ENCODE data around the gene VWA3A. TPM values are rescaled to one million over a fixed set of nuclear protein-coding genes. Genes with fewer than 3 reads are reported as not detected.

The VWA3A gene
- total and polyA plus RNA-seq, 2 of the 4 experiments (the other 2 are of a cell fraction), result not detected

GRCh38 chr16:22152316-22152715, 60.0 kb downstream of the VWA3A start:
- Histone ChIP-seq H3K14ac (replicated peaks; ENCODE audit: low read depth, low read length) (no peak overlapping the region), H3K4ac (ENCODE audit: low read depth, low read length) (no peak overlapping the region), H4K8ac (ENCODE audit: low read depth in 2 of 2, low read length in 2 of 2) (no peak overlapping the region), H3K36me3 (ENCODE audit: control insufficient read depth, insufficient read depth, low read length) (no peaks in the 10 kb centered on the region), H3K79me1 (ENCODE audit: low read depth in 1 of 2, low read length in 2 of 2) (no peaks in the 10 kb centered on the region), H2BK5ac (ENCODE audit: low read depth, low read length, poor library complexity, severe bottlenecking) (no peak overlapping the region), H3K4me2 (ENCODE audit: low read depth, low read length) (no peak overlapping the region), H3K9ac (ENCODE audit: low read depth, low read length) (no peak overlapping the region), H3K27me3 (ENCODE audit: control insufficient read depth, insufficient read depth, low read length) (peaks cover 17% of the 10 kb centered on the region), H3K18ac (ENCODE audit: low read depth, low read length) (no peak overlapping the region), H4K5ac (ENCODE audit: low read depth, low read length) (no peak overlapping the region), H2AK9ac (replicated peaks; ENCODE audit: low read depth, low read length, poor library complexity) (no peak overlapping the region), H3K9me3 (ENCODE audit: control insufficient read depth, insufficient read depth, low read length) (no peaks in the 10 kb centered on the region), H4K20me1 (ENCODE audit: insufficient read depth, low read length) (no peaks in the 10 kb centered on the region), H3K23ac (ENCODE audit: low read depth, low read length) (no peak overlapping the region), H3K4me1 (ENCODE audit: control insufficient read depth, insufficient read depth, low read length) (no peaks in the 10 kb centered on the region), H3K56ac (ENCODE audit: extremely low read depth, insufficient read depth, low read length) (no peak overlapping the region), H2AFZ (replicated peaks; ENCODE audit: low read length, poor library complexity) (no peak overlapping the region), H3K27ac (ENCODE audit: insufficient read depth, low read length) (no peak overlapping the region), H2AK5ac (ENCODE audit: low read depth, low read length) (no peak overlapping the region), H2BK15ac (ENCODE audit: low read depth, low read length) (no peak overlapping the region), H4K91ac (ENCODE audit: insufficient read depth, low read depth, low read length) (no peak overlapping the region), H3K9me1 (ENCODE audit: insufficient read depth, low read length) (no peaks in the 10 kb centered on the region), H3K4me3 (ENCODE audit: insufficient read depth, low read depth, low read length) (no peak overlapping the region), H2BK20ac (ENCODE audit: low read depth, low read length) (no peak overlapping the region), H2BK120ac (ENCODE audit: low read depth, low read length) (no peak overlapping the region)
- dilution Hi-C loops (cut with HindIII; ENCODE audit: low sequenced_read_pairs, unreplicated experiment), result no loop called here
- no peak for ATAC-seq (ENCODE audit: low read depth)
- no peak for DNase-seq
- in situ Hi-C loops (cut with MboI; ENCODE audit: low sequenced_read_pairs), result no loop called here
- intact Hi-C loops (cut with micrococcal nuclease), result no loop called here
- TF ChIP-seq RFX5 (IDR thresholded peaks at IDR 0.05; ENCODE audit: low read depth, low read length) (no peak), RAD21 (IDR thresholded peaks at IDR 0.05; ENCODE audit: low read length) (no peak), SMC3 (IDR thresholded peaks at IDR 0.05; ENCODE audit: low read depth, low read length) (no peak), CEBPB (IDR thresholded peaks at IDR 0.05; ENCODE audit: low read depth, low read length) (no peak), POLR2A (IDR thresholded peaks at IDR 0.05; ENCODE audit: low read depth, low read length) (no peak), MAZ (IDR thresholded peaks at IDR 0.05; ENCODE audit: borderline replicate concordance, low read depth, low read length) (no peak), MXI1 (IDR thresholded peaks at IDR 0.05; ENCODE audit: borderline replicate concordance, low read depth, low read length) (no peak), CHD1 (IDR thresholded peaks at IDR 0.05; ENCODE audit: low read depth, low read length) (no peak), ELK1 (IDR thresholded peaks at IDR 0.05; ENCODE audit: borderline replicate concordance, low read depth, low read length) (no peak), RCOR1 (IDR thresholded peaks at IDR 0.05; ENCODE audit: insufficient replicate concordance, low read length) (no peak), FOS (IDR thresholded peaks at IDR 0.05; ENCODE audit: low read depth, low read length) (no peak), BHLHE40 (IDR thresholded peaks at IDR 0.05; ENCODE audit: low read depth, low read length) (no peak), NFE2L2 (IDR thresholded peaks at IDR 0.05; ENCODE audit: low read depth, low read length) (no peak), CTCF (conservative IDR thresholded peaks at IDR 0.05; ENCODE audit: low read depth, low read length) (no peak)
- 60% methylated on average over 3 of the region's 11 CpGs; no CpG with 5 or more reads in 1 of the 2 experiments for WGBS, 2 experiments (ENCODE audit: extremely low coverage in 2 of 2, insufficient read length in 1 of 2)
- CTCF ChIA-PET, result no interaction called here
- POLR2A ChIA-PET (ENCODE audit: unreplicated experiment), result no interaction called here
- no TSS peak for BruUV-seq (replicated peaks)

Measured in IMR-90 (cell line).